ENCODE results near the gene ZNF580. TPM values are rescaled to one million over a fixed set of nuclear protein-coding genes. Genes with fewer than 3 reads are reported as not detected.

Gene ZNF580
- total and polyA plus RNA-seq, 2 donors = 6.4 to 32.9 TPM

DNA sequence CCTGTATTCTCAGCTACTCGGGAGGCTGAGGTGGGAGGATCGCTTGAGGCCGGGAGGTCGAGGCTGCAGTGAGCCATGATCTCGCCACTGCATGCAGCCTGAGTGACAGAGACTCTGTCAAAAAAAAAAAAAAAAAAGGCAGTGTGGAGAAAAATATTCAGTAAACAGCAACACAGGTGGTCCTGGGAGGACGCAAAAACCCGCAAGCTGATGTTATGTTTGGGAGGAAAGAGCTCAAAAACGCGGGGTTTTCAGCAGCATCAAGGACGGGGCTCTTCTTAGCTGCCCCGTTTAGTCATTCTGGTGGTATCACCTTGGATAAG lies 15.8 kb upstream of the ZNF580 start:
- 52% methylated on average over 11 of the region's 11 CpGs for WGBS
- Histone ChIP-seq H3K27ac (ENCODE audit: low read depth in 1 of 2, low read length in 1 of 2) (no peak overlapping the region), H3K4me1 (ENCODE audit: control insufficient read depth in 2 of 2, insufficient read depth in 2 of 2, low read length in 2 of 2) (peaks cover 13 to 35% of the 10 kb centered on the region in 2 donors)

DNA sequence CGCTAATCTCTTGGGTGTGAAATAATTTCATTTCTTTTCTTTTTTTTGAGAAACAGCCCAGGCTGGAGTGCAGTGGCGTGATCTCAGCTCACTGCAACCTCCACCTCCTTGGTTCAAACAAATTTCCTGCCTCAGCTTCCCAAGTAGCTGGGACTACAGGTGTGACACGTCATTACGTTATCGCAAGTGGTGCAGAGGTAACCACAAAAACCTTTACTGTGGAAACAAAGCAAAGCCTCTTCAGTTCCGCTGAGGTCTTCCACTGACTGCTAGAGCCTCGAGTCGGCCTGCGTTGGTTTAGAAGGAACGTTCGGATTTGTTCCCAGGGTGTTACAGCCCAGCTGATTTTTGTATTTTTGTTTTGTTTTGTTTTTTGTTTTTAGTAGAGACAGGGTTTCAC lies 14.5 kb upstream of the ZNF580 start:
- no peaks in the 10 kb centered on the region for H3K27me3 ChIP-seq (ENCODE audit: control insufficient read depth in 2 of 2, insufficient read depth in 1 of 2, low read length in 1 of 2)
- WGBS = 42% methylated on average over 11 of the region's 11 CpGs
- no peaks in the 10 kb centered on the region for H3K9me3 ChIP-seq (ENCODE audit: control insufficient read depth in 2 of 2, insufficient read depth in 1 of 2, low read length in 1 of 2)
- H3K27ac ChIP-seq (ENCODE audit: low read depth in 1 of 2, low read length in 1 of 2) = no peak overlapping the region
- no peak overlapping the region for H3K4me3 ChIP-seq (ENCODE audit: low read length in 2 of 2)
- H3K36me3 ChIP-seq (ENCODE audit: control insufficient read depth in 2 of 2, insufficient read depth in 2 of 2, low read length in 1 of 2) = peaks cover 2 to 10% of the 10 kb centered on the region in 2 donors
- DNase-seq (ENCODE audit: low read depth in 6 of 9, low spot score in 9 of 9) = peak in 3 of 9 donors; percentile 67 to 86 (median 73)
- H3K4me1 ChIP-seq (ENCODE audit: control insufficient read depth in 2 of 2, insufficient read depth in 2 of 2, low read length in 2 of 2) = peaks cover 11 to 22% of the 10 kb centered on the region in 2 donors

More for the DNA sequence above, 15.8 kb upstream of the ZNF580 start:
- Histone ChIP-seq H3K36me3 (ENCODE audit: control insufficient read depth in 2 of 2, insufficient read depth in 2 of 2, low read length in 1 of 2) (peaks cover 7 to 12% of the 10 kb centered on the region in 2 donors), H3K4me3 (ENCODE audit: low read length in 2 of 2) (peak overlapping the region; percentile 61 to 65), H3K27me3 (ENCODE audit: control insufficient read depth in 2 of 2, insufficient read depth in 1 of 2, low read length in 1 of 2) (no peaks in the 10 kb centered on the region), H3K9me3 (ENCODE audit: control insufficient read depth in 2 of 2, insufficient read depth in 1 of 2, low read length in 1 of 2) (no peaks in the 10 kb centered on the region)
- DNase-seq (ENCODE audit: low read depth in 6 of 9, low spot score in 9 of 9) = no peak

DNA sequence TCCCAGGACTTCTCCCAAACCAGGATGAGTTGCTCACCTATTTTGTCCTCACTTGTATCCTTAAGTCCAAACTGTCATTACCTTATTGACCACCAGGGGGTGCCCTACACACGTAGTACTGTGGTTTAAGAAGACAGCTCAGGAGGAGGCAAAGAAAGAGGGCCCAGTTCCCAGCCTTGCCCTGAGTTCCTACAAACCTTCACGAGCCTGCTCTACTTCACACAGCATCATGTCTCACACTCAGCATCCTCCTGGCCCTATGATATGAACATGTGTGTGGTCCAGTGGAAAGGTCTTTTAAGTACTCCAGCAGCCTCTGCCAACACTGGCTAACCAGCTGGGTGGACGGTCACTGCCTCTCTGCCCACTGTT lies 8.4 kb upstream of the ZNF580 start:
- no peaks in the 10 kb centered on the region for H3K9me3 ChIP-seq (ENCODE audit: control insufficient read depth in 2 of 2, insufficient read depth in 1 of 2, low read length in 1 of 2)
- H3K27ac ChIP-seq (ENCODE audit: low read depth in 1 of 2, low read length in 1 of 2) = peak overlapping the region; percentile 53 to 72
- H3K4me1 ChIP-seq (ENCODE audit: control insufficient read depth in 2 of 2, insufficient read depth in 2 of 2, low read length in 2 of 2) = peaks cover 17 to 36% of the 10 kb centered on the region in 2 donors
- 34% methylated on average over 3 of the region's 3 CpGs for WGBS
- H3K36me3 ChIP-seq (ENCODE audit: control insufficient read depth in 2 of 2, insufficient read depth in 2 of 2, low read length in 1 of 2) = peaks cover 0 to under 1% of the 10 kb centered on the region in 2 donors
- DNase-seq (ENCODE audit: low read depth in 6 of 9, low spot score in 9 of 9) = peak in 7 of 9 donors; percentile 87 to 96 (median 95)
- H3K27me3 ChIP-seq (ENCODE audit: control insufficient read depth in 2 of 2, insufficient read depth in 1 of 2, low read length in 1 of 2) = no peaks in the 10 kb centered on the region
- no peak overlapping the region for H3K4me3 ChIP-seq (ENCODE audit: low read length in 2 of 2)

DNA sequence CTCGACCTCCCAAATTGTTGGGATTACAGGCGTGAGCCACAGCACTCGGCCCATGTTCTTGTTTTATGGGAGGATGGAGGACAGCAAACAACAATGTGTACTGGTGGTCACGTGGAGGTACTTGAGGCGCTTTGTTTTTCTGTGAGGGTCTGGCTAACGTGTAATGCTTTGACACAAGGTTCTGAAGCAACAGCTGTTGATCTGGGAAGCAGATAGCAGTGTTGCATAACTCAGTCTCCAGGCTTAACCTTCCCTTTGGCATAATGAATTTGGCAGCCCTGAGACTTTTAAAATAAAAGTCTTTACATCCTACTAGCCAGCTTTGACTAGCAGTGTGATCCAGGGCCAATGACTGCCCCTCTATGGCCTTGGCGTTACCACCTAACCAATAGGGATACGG lies 6.9 kb upstream of the ZNF580 start:
- Histone ChIP-seq H3K4me1 (ENCODE audit: control insufficient read depth in 2 of 2, insufficient read depth in 2 of 2, low read length in 2 of 2) (peaks cover 21 to 37% of the 10 kb centered on the region in 2 donors), H3K27me3 (ENCODE audit: control insufficient read depth in 2 of 2, insufficient read depth in 1 of 2, low read length in 1 of 2) (no peaks in the 10 kb centered on the region), H3K36me3 (ENCODE audit: control insufficient read depth in 2 of 2, insufficient read depth in 2 of 2, low read length in 1 of 2) (peaks cover 0 to 9% of the 10 kb centered on the region in 2 donors), H3K4me3 (ENCODE audit: low read length in 2 of 2) (no peak overlapping the region), H3K9me3 (ENCODE audit: control insufficient read depth in 2 of 2, insufficient read depth in 1 of 2, low read length in 1 of 2) (no peaks in the 10 kb centered on the region), H3K27ac (ENCODE audit: low read depth in 1 of 2, low read length in 1 of 2) (no peak overlapping the region)
- WGBS = 93% methylated on average over 8 of the region's 8 CpGs
- no peak for DNase-seq (ENCODE audit: low read depth in 6 of 9, low spot score in 9 of 9)

- Histone ChIP-seq H3K36me3 (ENCODE audit: control insufficient read depth in 2 of 2, insufficient read depth in 2 of 2, low read length in 1 of 2) (peaks cover 0 to 9% of the 10 kb centered on the region in 2 donors), H3K9me3 (ENCODE audit: control insufficient read depth in 2 of 2, insufficient read depth in 1 of 2, low read length in 1 of 2) (peaks cover 0 to 8% of the 10 kb centered on the region in 2 donors), H3K4me3 (ENCODE audit: low read length in 2 of 2) (peak overlapping the region; percentile 98 to 99), H3K4me1 (ENCODE audit: control insufficient read depth in 2 of 2, insufficient read depth in 2 of 2, low read length in 2 of 2) (peaks cover 21 to 51% of the 10 kb centered on the region in 2 donors), H3K27ac (ENCODE audit: low read depth in 1 of 2, low read length in 1 of 2) (peak overlapping the region; percentile 89 to 97), H3K27me3 (ENCODE audit: control insufficient read depth in 2 of 2, insufficient read depth in 1 of 2, low read length in 1 of 2) (no peaks in the 10 kb centered on the region)
- WGBS = 20% methylated on average over 9 of the region's 9 CpGs
- DNase-seq (ENCODE audit: low read depth in 6 of 9, low spot score in 9 of 9) = no peak
Measured at GRCh38 chr19:55635334-55635717, 5.5 kb upstream of the ZNF580 start.

DNA sequence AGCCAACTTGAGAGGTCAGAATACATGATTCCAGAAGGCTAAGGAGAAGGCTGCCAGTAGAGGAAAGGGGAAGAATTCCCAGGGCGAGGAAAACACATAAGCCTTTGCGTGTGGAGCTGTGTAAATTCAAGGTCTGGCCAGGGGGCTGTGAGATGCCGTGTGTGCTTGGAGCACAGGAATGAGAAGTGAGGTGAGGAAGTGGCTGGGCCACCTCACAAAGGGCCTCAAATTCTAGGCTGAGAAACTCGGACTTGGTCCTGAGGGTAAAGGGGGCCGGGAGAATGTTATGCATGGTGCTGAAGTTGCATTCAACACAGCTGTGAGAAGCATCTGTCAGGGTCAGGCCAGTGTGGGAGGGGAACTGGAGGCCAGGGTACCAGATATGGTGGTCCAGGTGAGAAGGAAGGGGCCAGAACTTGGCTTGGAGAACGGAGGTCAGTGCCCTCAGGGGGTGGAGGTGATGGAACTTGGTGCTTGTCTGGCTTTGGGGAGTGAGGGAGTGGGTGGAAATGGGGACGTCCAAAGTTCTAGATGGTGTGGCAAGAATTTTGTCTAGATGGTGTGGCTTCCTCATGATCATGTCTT lies 4.9 kb upstream of the ZNF580 start:
- Histone ChIP-seq H3K9me3 (ENCODE audit: control insufficient read depth in 2 of 2, insufficient read depth in 1 of 2, low read length in 1 of 2) (peaks cover 0 to 11% of the 10 kb centered on the region in 2 donors), H3K4me3 (ENCODE audit: low read length in 2 of 2) (peak overlapping the region; percentile 98 to 99), H3K36me3 (ENCODE audit: control insufficient read depth in 2 of 2, insufficient read depth in 2 of 2, low read length in 1 of 2) (peaks cover 0 to 9% of the 10 kb centered on the region in 2 donors), H3K27ac (ENCODE audit: low read depth in 1 of 2, low read length in 1 of 2) (peak overlapping the region in 1 of 2 donors; percentile 89), H3K27me3 (ENCODE audit: control insufficient read depth in 2 of 2, insufficient read depth in 1 of 2, low read length in 1 of 2) (no peaks in the 10 kb centered on the region), H3K4me1 (ENCODE audit: control insufficient read depth in 2 of 2, insufficient read depth in 2 of 2, low read length in 2 of 2) (peaks cover 23 to 55% of the 10 kb centered on the region in 2 donors)
- 78% methylated on average over 7 of the region's 7 CpGs for WGBS
- no peak for DNase-seq (ENCODE audit: low read depth in 6 of 9, low spot score in 9 of 9)

DNA sequence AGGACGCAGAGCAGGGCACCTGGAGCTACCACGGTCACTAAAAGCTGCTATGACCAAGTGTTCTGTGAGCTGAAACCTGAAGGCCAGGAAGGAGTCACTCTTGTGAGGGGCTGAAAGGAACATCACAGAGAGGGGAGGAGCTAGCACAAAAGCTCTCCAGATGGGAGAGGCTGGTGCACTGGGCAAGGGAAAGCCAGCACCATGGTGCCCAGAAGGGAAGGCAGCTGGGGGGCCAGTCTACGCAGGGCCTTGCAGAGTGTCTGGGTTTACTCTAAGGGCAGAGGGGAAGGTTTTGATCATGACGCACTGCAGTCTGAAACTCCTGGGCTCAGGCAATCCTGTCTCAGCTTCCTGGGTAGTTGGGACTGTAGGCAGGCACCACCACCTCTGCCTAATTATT lies 4.1 kb upstream of the ZNF580 start:
- 99% methylated on average over 4 of the region's 4 CpGs for WGBS
- Histone ChIP-seq H3K9me3 (ENCODE audit: control insufficient read depth in 2 of 2, insufficient read depth in 1 of 2, low read length in 1 of 2) (peaks cover 0 to 11% of the 10 kb centered on the region in 2 donors), H3K36me3 (ENCODE audit: control insufficient read depth in 2 of 2, insufficient read depth in 2 of 2, low read length in 1 of 2) (peaks cover 0 to 9% of the 10 kb centered on the region in 2 donors), H3K4me3 (ENCODE audit: low read length in 2 of 2) (no peak overlapping the region), H3K27me3 (ENCODE audit: control insufficient read depth in 2 of 2, insufficient read depth in 1 of 2, low read length in 1 of 2) (peaks cover 0 to 3% of the 10 kb centered on the region in 2 donors), H3K4me1 (ENCODE audit: control insufficient read depth in 2 of 2, insufficient read depth in 2 of 2, low read length in 2 of 2) (peaks cover 23 to 57% of the 10 kb centered on the region in 2 donors), H3K27ac (ENCODE audit: low read depth in 1 of 2, low read length in 1 of 2) (no peak overlapping the region)
- DNase-seq (ENCODE audit: low read depth in 6 of 9, low spot score in 9 of 9) = no peak

DNA sequence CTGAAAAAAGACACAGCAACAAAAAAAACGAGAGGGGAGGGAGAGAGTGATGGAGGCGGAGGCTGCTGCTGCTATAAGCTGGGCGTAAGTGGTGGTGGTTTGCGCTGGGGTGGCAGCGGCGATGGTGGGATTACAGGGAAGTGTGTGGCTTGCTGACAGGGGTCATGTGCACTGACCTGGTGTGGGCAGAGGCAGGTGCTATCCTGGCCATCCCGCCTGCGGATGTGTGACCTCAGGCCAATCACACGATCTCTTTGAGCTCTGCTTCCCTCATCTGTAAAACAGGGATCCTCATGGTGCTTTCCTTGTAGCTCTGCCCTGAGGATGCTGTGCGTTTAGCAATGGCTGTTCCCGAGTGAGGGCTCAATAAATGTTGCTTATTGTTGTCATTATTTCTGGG lies 3.3 kb upstream of the ZNF580 start:
- peaks cover 27 to 56% of the 10 kb centered on the region in 2 donors for H3K4me1 ChIP-seq (ENCODE audit: control insufficient read depth in 2 of 2, insufficient read depth in 2 of 2, low read length in 2 of 2)
- DNase-seq (ENCODE audit: low read depth in 6 of 9, low spot score in 9 of 9) = no peak

DNA sequence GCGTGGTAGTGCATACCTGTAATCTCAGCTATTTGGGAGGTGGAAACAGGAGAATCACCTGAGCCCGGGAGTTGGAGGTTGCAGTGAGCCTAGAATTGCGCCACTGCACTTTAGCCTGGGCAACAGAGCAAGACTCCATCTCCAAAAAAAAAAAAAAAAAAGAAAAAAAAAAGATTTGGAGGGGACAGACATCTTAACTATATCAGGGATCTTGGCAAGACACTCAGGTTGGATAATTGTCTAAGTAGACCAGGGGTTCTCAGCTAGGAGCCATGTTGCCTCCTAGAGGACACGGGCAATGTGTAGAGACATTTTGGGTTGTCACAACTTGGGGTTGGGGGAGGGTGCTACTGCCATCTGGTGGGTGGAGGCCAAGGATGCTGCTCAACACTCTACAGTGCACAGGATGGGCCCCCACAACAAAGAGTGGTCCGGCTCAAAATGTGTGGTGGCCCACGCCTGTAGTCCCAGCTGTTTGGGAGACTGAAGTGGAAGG lies 1.9 kb upstream of the ZNF580 start:
- H3K27ac ChIP-seq (ENCODE audit: low read depth in 1 of 2, low read length in 1 of 2) = peak overlapping the region in 1 of 2 donors; percentile 86
- no peak overlapping the region for H3K4me3 ChIP-seq (ENCODE audit: low read length in 2 of 2)
- H3K27me3 ChIP-seq (ENCODE audit: control insufficient read depth in 2 of 2, insufficient read depth in 1 of 2, low read length in 1 of 2) = peaks cover 0 to 16% of the 10 kb centered on the region in 2 donors
- peaks cover 0 to 15% of the 10 kb centered on the region in 2 donors for H3K9me3 ChIP-seq (ENCODE audit: control insufficient read depth in 2 of 2, insufficient read depth in 1 of 2, low read length in 1 of 2)
- peak in 1 of 9 donors; percentile 57 for DNase-seq (ENCODE audit: low read depth in 6 of 9, low spot score in 9 of 9)
- peaks cover 0 to 9% of the 10 kb centered on the region in 2 donors for H3K36me3 ChIP-seq (ENCODE audit: control insufficient read depth in 2 of 2, insufficient read depth in 2 of 2, low read length in 1 of 2)
- peaks cover 35 to 62% of the 10 kb centered on the region in 2 donors for H3K4me1 ChIP-seq (ENCODE audit: control insufficient read depth in 2 of 2, insufficient read depth in 2 of 2, low read length in 2 of 2)
- WGBS = 91% methylated on average over 6 of the region's 6 CpGs

More for the DNA sequence above, 3.3 kb upstream of the ZNF580 start:
- Histone ChIP-seq H3K27me3 (ENCODE audit: control insufficient read depth in 2 of 2, insufficient read depth in 1 of 2, low read length in 1 of 2) (peaks cover 0 to 9% of the 10 kb centered on the region in 2 donors), H3K9me3 (ENCODE audit: control insufficient read depth in 2 of 2, insufficient read depth in 1 of 2, low read length in 1 of 2) (peaks cover 0 to 11% of the 10 kb centered on the region in 2 donors), H3K36me3 (ENCODE audit: control insufficient read depth in 2 of 2, insufficient read depth in 2 of 2, low read length in 1 of 2) (peaks cover 0 to 9% of the 10 kb centered on the region in 2 donors), H3K27ac (ENCODE audit: low read depth in 1 of 2, low read length in 1 of 2) (no peak overlapping the region), H3K4me3 (ENCODE audit: low read length in 2 of 2) (no peak overlapping the region)
- 92% methylated on average over 11 of the region's 11 CpGs for whole genome bisulfite sequencing

All from thymus (tissue), 11 donors.